GM18511 (cell line): ENCODE measurements around the gene CCDC33.

Experiments used
- ATAC-seq: cut with Tn5 transposase; IDR thresholded peaks from one replicate; pipeline ENCODE4 v1.9.1; 2021; ENCODE audit warnings: mild to moderate bottlenecking, moderate library complexity; ENCODE audit not compliant: unreplicated experiment

Gene CCDC33

GRCh38 chr15:74228723-74229081 lies 7.4 kb upstream of the CCDC33 start:
- ATAC-seq = no peak

- no peak for ATAC-seq
Measured at GRCh38 chr15:74229686-74230085, 6.4 kb upstream of the CCDC33 start.

GRCh38 chr15:74231475-74231874 lies 4.7 kb upstream of the CCDC33 start:
- no peak for ATAC-seq

- ATAC-seq = no peak
Measured at GRCh38 chr15:74233373-74233772, 2.8 kb upstream of the CCDC33 start.

GRCh38 chr15:74233851-74234597 lies 2.1 kb upstream of the CCDC33 start:
- no peak for ATAC-seq

- no peak for ATAC-seq
Measured at GRCh38 chr15:74234598-74234875, 1.6 kb upstream of the CCDC33 start.

GRCh38 chr15:74239051-74239705 lies 3.1 kb downstream of the CCDC33 start:
- no peak for ATAC-seq

GRCh38 chr15:74240002-74240568 lies 4.0 kb downstream of the CCDC33 start:
- ATAC-seq = no peak

- no peak for ATAC-seq
Measured at GRCh38 chr15:74240897-74241614, 4.9 kb downstream of the CCDC33 start.

- ATAC-seq = no peak
Measured at GRCh38 chr15:74242441-74243185, 6.5 kb downstream of the CCDC33 start.

- no peak for ATAC-seq
Measured at GRCh38 chr15:74243431-74243830, 7.3 kb downstream of the CCDC33 start.

GRCh38 chr15:74244822-74245341 lies 8.8 kb downstream of the CCDC33 start:
- ATAC-seq = no peak

- ATAC-seq = no peak
Measured at GRCh38 chr15:74245342-74245931, 9.3 kb downstream of the CCDC33 start.

GRCh38 chr15:74250266-74250665 lies 14.1 kb downstream of the CCDC33 start:
- ATAC-seq = no peak

GRCh38 chr15:74251131-74251811 lies 15.1 kb downstream of the CCDC33 start:
- ATAC-seq = no peak

GRCh38 chr15:74252291-74252690 lies 16.2 kb downstream of the CCDC33 start:
- ATAC-seq = no peak

GRCh38 chr15:74252721-74253120 lies 16.6 kb downstream of the CCDC33 start:
- ATAC-seq = no peak

- ATAC-seq = no peak
Measured at GRCh38 chr15:74253211-74253921, 17.2 kb downstream of the CCDC33 start.

- no peak for ATAC-seq
Measured at GRCh38 chr15:74257105-74257504, 21.0 kb downstream of the CCDC33 start.
